Measurements from ENCODE around the gene KCNH4.

KCNH4 gene

GRCh38 chr17:42131981-42132432 lies 48.9 kb downstream of the KCNH4 start:
- H2BK12ac ChIP-seq (ENCODE audit: low read length in 2 of 2): no peak overlapping the region
- peaks cover 35% of the 10 kb centered on the region for H3K79me1 ChIP-seq (replicated peaks; ENCODE audit: low read length, poor library complexity, severe bottlenecking)
- H3K18ac ChIP-seq (ENCODE audit: low read depth in 1 of 2, low read length in 2 of 2): no peak overlapping the region
- no peak overlapping the region for H4K91ac ChIP-seq (ENCODE audit: low read length)
- no peak overlapping the region for H2BK15ac ChIP-seq (ENCODE audit: low read depth, poor library complexity, severe bottlenecking)
- H2BK5ac ChIP-seq (ENCODE audit: low read depth, low read length, poor library complexity, severe bottlenecking): no peak overlapping the region
- no peak overlapping the region for H4K8ac ChIP-seq (ENCODE audit: low read length)
- H3K4ac ChIP-seq (ENCODE audit: low read depth in 1 of 2, low read length in 2 of 2): peak overlapping the region in 1 of 2 experiments; percentile 27
- H3K9me3 ChIP-seq (ENCODE audit: control insufficient read depth, low read length): no peaks in the 10 kb centered on the region
- no peak overlapping the region for H3K4me2 ChIP-seq (ENCODE audit: low read length, poor library complexity, severe bottlenecking)
- peaks cover 35 to 60% of the 10 kb centered on the region in 2 experiments for H3K36me3 ChIP-seq (ENCODE audit: control insufficient read depth in 1 of 2, insufficient read depth in 2 of 2, low read depth in 1 of 2, low read length in 2 of 2)
- WGBS: 90% methylated on average over 2 of the region's 4 CpGs
- H3K27ac ChIP-seq (ENCODE audit: low read length, poor library complexity, severe bottlenecking): no peak overlapping the region
- no peak overlapping the region for H2AK5ac ChIP-seq (ENCODE audit: low read length, severe bottlenecking)
- no peak overlapping the region for H3K4me3 ChIP-seq (ENCODE audit: insufficient read depth in 1 of 2, low read depth in 1 of 2, low read length in 2 of 2)
- peak; percentile 56 for DNase-seq
- H3K27me3 ChIP-seq (ENCODE audit: control insufficient read depth in 1 of 2, insufficient read depth in 1 of 2, low read length in 2 of 2): no peaks in the 10 kb centered on the region
- peaks cover 25% of the 10 kb centered on the region for H3K4me1 ChIP-seq (ENCODE audit: control insufficient read depth, insufficient read depth, low read depth, low read length)
- peak overlapping the region; percentile 55 for H3K9ac ChIP-seq (ENCODE audit: low read length)
- H2BK120ac ChIP-seq (ENCODE audit: low read depth, low read length): no peak overlapping the region
- no peak overlapping the region for H2AFZ ChIP-seq (ENCODE audit: low read depth, low read length)
- no peak overlapping the region for H3K14ac ChIP-seq (ENCODE audit: low read length in 2 of 2)
- no peak overlapping the region for H3K23ac ChIP-seq (ENCODE audit: low read length in 2 of 2)

GRCh38 chr17:42131232-42131631 lies 49.7 kb downstream of the KCNH4 start:
- Histone ChIP-seq H2BK12ac (ENCODE audit: low read length in 2 of 2) (no peak overlapping the region), H3K4me3 (ENCODE audit: insufficient read depth in 1 of 2, low read depth in 1 of 2, low read length in 2 of 2) (no peak overlapping the region), H3K4me2 (ENCODE audit: low read length, poor library complexity, severe bottlenecking) (no peak overlapping the region), H3K9ac (ENCODE audit: low read length) (no peak overlapping the region), H4K91ac (ENCODE audit: low read length) (no peak overlapping the region), H3K4ac (ENCODE audit: low read depth in 1 of 2, low read length in 2 of 2) (peak overlapping the region in 1 of 2 experiments; percentile 49), H2AFZ (ENCODE audit: low read depth, low read length) (no peak overlapping the region), H3K79me1 (replicated peaks; ENCODE audit: low read length, poor library complexity, severe bottlenecking) (peaks cover 31% of the 10 kb centered on the region), H3K36me3 (ENCODE audit: control insufficient read depth in 1 of 2, insufficient read depth in 2 of 2, low read depth in 1 of 2, low read length in 2 of 2) (peaks cover 40 to 60% of the 10 kb centered on the region in 2 experiments), H2BK15ac (ENCODE audit: low read depth, poor library complexity, severe bottlenecking) (no peak overlapping the region), H4K8ac (ENCODE audit: low read length) (no peak overlapping the region), H3K27me3 (ENCODE audit: control insufficient read depth in 1 of 2, insufficient read depth in 1 of 2, low read length in 2 of 2) (no peaks in the 10 kb centered on the region), H3K18ac (ENCODE audit: low read depth in 1 of 2, low read length in 2 of 2) (no peak overlapping the region), H2BK5ac (ENCODE audit: low read depth, low read length, poor library complexity, severe bottlenecking) (no peak overlapping the region), H2BK120ac (ENCODE audit: low read depth, low read length) (no peak overlapping the region), H2AK5ac (ENCODE audit: low read length, severe bottlenecking) (no peak overlapping the region), H3K9me3 (ENCODE audit: control insufficient read depth, low read length) (no peaks in the 10 kb centered on the region), H3K14ac (ENCODE audit: low read length in 2 of 2) (no peak overlapping the region), H3K23ac (ENCODE audit: low read length in 2 of 2) (no peak overlapping the region), H3K4me1 (ENCODE audit: control insufficient read depth, insufficient read depth, low read depth, low read length) (peaks cover 24% of the 10 kb centered on the region), H3K27ac (ENCODE audit: low read length, poor library complexity, severe bottlenecking) (no peak overlapping the region)
- no peak for DNase-seq
- 98% methylated on average over 4 of the region's 4 CpGs for WGBS

- 98% methylated on average over 14 of the region's 16 CpGs for WGBS
These were observed 50.5 kb downstream of the KCNH4 start for GRCh38 chr17:42130310-42130936.

GRCh38 chr17:42129109-42129837 lies 51.7 kb downstream of the KCNH4 start:
- Histone ChIP-seq H3K27ac (ENCODE audit: low read length, poor library complexity, severe bottlenecking) (no peak overlapping the region), H2BK120ac (ENCODE audit: low read depth, low read length) (no peak overlapping the region), H2BK15ac (ENCODE audit: low read depth, poor library complexity, severe bottlenecking) (no peak overlapping the region), H2AK5ac (ENCODE audit: low read length, severe bottlenecking) (no peak overlapping the region), H3K9ac (ENCODE audit: low read length) (no peak overlapping the region), H3K4me3 (ENCODE audit: insufficient read depth in 1 of 2, low read depth in 1 of 2, low read length in 2 of 2) (no peak overlapping the region), H3K23ac (ENCODE audit: low read length in 2 of 2) (no peak overlapping the region), H3K4me2 (ENCODE audit: low read length, poor library complexity, severe bottlenecking) (no peak overlapping the region), H3K9me3 (ENCODE audit: control insufficient read depth, low read length) (no peaks in the 10 kb centered on the region), H2BK5ac (ENCODE audit: low read depth, low read length, poor library complexity, severe bottlenecking) (no peak overlapping the region), H3K36me3 (ENCODE audit: control insufficient read depth in 1 of 2, insufficient read depth in 2 of 2, low read depth in 1 of 2, low read length in 2 of 2) (peaks cover 56 to 67% of the 10 kb centered on the region in 2 experiments), H3K14ac (ENCODE audit: low read length in 2 of 2) (no peak overlapping the region), H3K18ac (ENCODE audit: low read depth in 1 of 2, low read length in 2 of 2) (no peak overlapping the region), H3K79me1 (replicated peaks; ENCODE audit: low read length, poor library complexity, severe bottlenecking) (peaks cover 30% of the 10 kb centered on the region), H2AFZ (ENCODE audit: low read depth, low read length) (no peak overlapping the region), H4K91ac (ENCODE audit: low read length) (no peak overlapping the region), H2BK12ac (ENCODE audit: low read length in 2 of 2) (no peak overlapping the region), H4K8ac (ENCODE audit: low read length) (no peak overlapping the region), H3K27me3 (ENCODE audit: control insufficient read depth in 1 of 2, insufficient read depth in 1 of 2, low read length in 2 of 2) (no peaks in the 10 kb centered on the region), H3K4ac (ENCODE audit: low read depth in 1 of 2, low read length in 2 of 2) (no peak overlapping the region), H3K4me1 (ENCODE audit: control insufficient read depth, insufficient read depth, low read depth, low read length) (peaks cover 18% of the 10 kb centered on the region)
- no peak for DNase-seq
- 94% methylated on average over 8 of the region's 8 CpGs for WGBS

More at GRCh38 chr17:42130310-42130936, 50.5 kb downstream of the KCNH4 start:
- H3K23ac ChIP-seq (ENCODE audit: low read length in 2 of 2): no peak overlapping the region
- no peak overlapping the region for H3K4me2 ChIP-seq (ENCODE audit: low read length, poor library complexity, severe bottlenecking)
- no peak overlapping the region for H3K14ac ChIP-seq (ENCODE audit: low read length in 2 of 2)
- H3K9ac ChIP-seq (ENCODE audit: low read length): no peak overlapping the region
- H3K4ac ChIP-seq (ENCODE audit: low read depth in 1 of 2, low read length in 2 of 2): no peak overlapping the region
- H3K27me3 ChIP-seq (ENCODE audit: control insufficient read depth in 1 of 2, insufficient read depth in 1 of 2, low read length in 2 of 2): no peaks in the 10 kb centered on the region
- peaks cover 33% of the 10 kb centered on the region for H3K79me1 ChIP-seq (replicated peaks; ENCODE audit: low read length, poor library complexity, severe bottlenecking)
- H2BK5ac ChIP-seq (ENCODE audit: low read depth, low read length, poor library complexity, severe bottlenecking): no peak overlapping the region
- H3K18ac ChIP-seq (ENCODE audit: low read depth in 1 of 2, low read length in 2 of 2): no peak overlapping the region
- no peak overlapping the region for H3K4me3 ChIP-seq (ENCODE audit: insufficient read depth in 1 of 2, low read depth in 1 of 2, low read length in 2 of 2)
- no peak overlapping the region for H2AFZ ChIP-seq (ENCODE audit: low read depth, low read length)
- H2BK15ac ChIP-seq (ENCODE audit: low read depth, poor library complexity, severe bottlenecking): no peak overlapping the region
- H2BK120ac ChIP-seq (ENCODE audit: low read depth, low read length): no peak overlapping the region
- H3K27ac ChIP-seq (ENCODE audit: low read length, poor library complexity, severe bottlenecking): no peak overlapping the region
- no peak overlapping the region for H2AK5ac ChIP-seq (ENCODE audit: low read length, severe bottlenecking)
- DNase-seq: no peak
- no peak overlapping the region for H4K8ac ChIP-seq (ENCODE audit: low read length)
- no peaks in the 10 kb centered on the region for H3K9me3 ChIP-seq (ENCODE audit: control insufficient read depth, low read length)
- H3K36me3 ChIP-seq (ENCODE audit: control insufficient read depth in 1 of 2, insufficient read depth in 2 of 2, low read depth in 1 of 2, low read length in 2 of 2): peaks cover 47 to 60% of the 10 kb centered on the region in 2 experiments
- peaks cover 19% of the 10 kb centered on the region for H3K4me1 ChIP-seq (ENCODE audit: control insufficient read depth, insufficient read depth, low read depth, low read length)
- no peak overlapping the region for H4K91ac ChIP-seq (ENCODE audit: low read length)
- H2BK12ac ChIP-seq (ENCODE audit: low read length in 2 of 2): no peak overlapping the region
